22Rv1 (cell line): Measurements from ENCODE around the gene HSD17B7.
"Not testable (repeated sequence)": the region's sequence is repeated elsewhere in the genome, so short reads cannot be mapped to it uniquely, and the experiment has no call there.

Experiments
- H3K27ac ChIP-seq: fragments of 450-650 bp; 2 replicates; pipeline ENCODE4 v1.5.1; 2017
- CTCF ChIP-seq: fragments of 450-650 bp; IDR thresholded peaks from 2 replicates; pipeline ENCODE4 v1.5.1; 2017; ENCODE audit warnings: mild to moderate bottlenecking
- ZFX ChIP-seq: fragments of 450-650 bp; IDR thresholded peaks from 2 replicates; pipeline ENCODE4 v1.6.1; 2017; ENCODE audit warnings: antibody characterized with exemption, borderline replicate concordance

The HSD17B7 gene

GRCh38 chr1:162799995-162800830 lies 9.7 kb downstream of the HSD17B7 start:
- peak; percentile 85 for TF ChIP-seq CTCF
- not testable (repeated sequence) for H3K27ac ChIP-seq

GRCh38 chr1:162807503-162807902 lies 17.0 kb downstream of the HSD17B7 start:
- not testable (repeated sequence) for H3K27ac ChIP-seq

GRCh38 chr1:162812357-162812756 lies 21.9 kb downstream of the HSD17B7 start:
- H3K27ac ChIP-seq = not testable (repeated sequence)

- not testable (repeated sequence) for H3K27ac ChIP-seq
Measured at GRCh38 chr1:162818136-162818535, 27.6 kb downstream of the HSD17B7 start.

DNA sequence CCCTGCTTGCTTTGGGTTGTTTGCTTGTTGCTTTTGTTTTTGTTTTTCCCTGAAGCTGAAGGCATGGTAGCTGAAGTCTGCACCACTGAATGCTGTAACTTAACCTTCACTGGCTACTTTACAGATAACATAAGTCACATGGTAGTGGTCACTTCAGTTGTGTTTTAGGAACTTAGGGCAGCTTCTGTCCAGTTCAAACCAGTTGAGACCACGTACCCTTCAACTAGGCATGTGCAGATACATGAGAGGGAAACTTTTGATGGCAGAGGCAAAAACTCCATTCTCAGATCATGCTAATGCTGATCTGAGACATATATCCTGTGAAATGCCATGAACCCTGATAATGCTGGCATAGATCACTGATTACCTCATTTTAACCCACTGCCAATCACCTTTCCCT lies 28.2 kb downstream of the HSD17B7 start:
- H3K27ac ChIP-seq = not testable (repeated sequence)

GRCh38 chr1:162822391-162823200 lies 32.1 kb downstream of the HSD17B7 start:
- no peak overlapping the region for H3K27ac ChIP-seq
- TF ChIP-seq ZFX (no peak), CTCF (no peak)

- H3K27ac ChIP-seq = no peak overlapping the region
- TF ChIP-seq ZFX (no peak), CTCF (no peak)
Measured at GRCh38 chr1:162823231-162823630, 32.7 kb downstream of the HSD17B7 start.

GRCh38 chr1:162823771-162824525 lies 33.4 kb downstream of the HSD17B7 start:
- TF ChIP-seq ZFX (no peak), CTCF (no peak)
- H3K27ac ChIP-seq = no peak overlapping the region

- no peak overlapping the region for H3K27ac ChIP-seq
- TF ChIP-seq CTCF (no peak), ZFX (no peak)
Measured at GRCh38 chr1:162829268-162829667, 38.8 kb downstream of the HSD17B7 start.
